HepG2 (cell line): Measurements from ENCODE around the gene PARP11. TPM values are rescaled to one million over a fixed set of nuclear protein-coding genes. Genes with fewer than 3 reads are reported as not detected.

ENCODE experiments used
- ATAC-seq: fragments of 200-7000 bp; cut with Tn5 transposase; 3 replicates; pipeline ENCODE4 v1.9.1; 2020; ENCODE audit warnings: mild to moderate bottlenecking, moderate library complexity
- BruUV-seq: library from RNA; stranded (reverse); fragments of 400-500 nt; replicated peaks from 2 replicates; lab custom pipeline; 2021; lab: Mats Ljungman, UMichigan
- CTCF ChIA-PET: fragments of 300-600 bp; formaldehyde crosslinking; extraction: SDS; loops from one replicate; lab custom pipeline; 2021; ENCODE audit warnings: low total read pairs, inconsistent platforms, low intra/inter-chr PET ratio; lab: Yijun Ruan, JAX
- POLR2A ChIA-PET: fragments of 350-600 bp; sonication (Branson Sonifier 250); formaldehyde crosslinking; loops from one replicate; lab custom pipeline; 2020; ENCODE audit warnings: antibody characterized with exemption, inconsistent platforms; lab: Yijun Ruan, JAX
- DNase-seq: peaks from one replicate; pipeline ENCODE4 v3.0.0-alpha.2; 2015; ENCODE audit warnings: low spot score
- FAIRE-seq: peaks from 3 replicates; lab custom pipeline; 2011; peaks lifted over from hg19 to GRCh38; lab: Jason Lieb, UNC
- H2AFZ ChIP-seq: one replicate; pipeline ENCODE4 v1.6.1; 2011; ENCODE audit warnings: low read length, inconsistent platforms
- H3K27ac ChIP-seq: fragments of 300-600 bp; 3 replicates; pipeline ENCODE4 v1.8.0; 2011; ENCODE audit warnings: mixed run types, mild to moderate bottlenecking, mixed read lengths, low read length, inconsistent platforms; ENCODE audit not compliant: insufficient read depth; ENCODE audit errors: extremely low read length
- H3K27me3 ChIP-seq, 2 experiments: fragments of 200-600 bp in 1 of 2; 2 replicates in 1 of 2; 3 replicates in 1 of 2; pipeline versions ENCODE4 v1.6.0 to v1.8.0; 2011; ENCODE audit warnings: low read length in 2 of 2, mild to moderate bottlenecking in 2 of 2, moderate library complexity in 2 of 2, inconsistent platforms in 1 of 2; ENCODE audit not compliant: insufficient read depth in 2 of 2, control insufficient read depth in 1 of 2
- H3K36me3 ChIP-seq, 2 experiments: fragments of 200-600 bp in 1 of 2; replicated peaks in 1 of 2; 2 replicates in 1 of 2; 3 replicates in 1 of 2; pipeline versions ENCODE4 v1.5.1 to v1.8.0; 2011; ENCODE audit warnings: low read length in 2 of 2, inconsistent platforms in 1 of 2; ENCODE audit not compliant: insufficient read depth in 2 of 2, control insufficient read depth in 1 of 2
- H3K4me1 ChIP-seq: 2 replicates; pipeline ENCODE4 v1.5.1; 2012; ENCODE audit warnings: low read length, inconsistent platforms; ENCODE audit not compliant: insufficient read depth
- H3K4me2 ChIP-seq: 2 replicates; pipeline ENCODE4 v1.6.0; 2011; ENCODE audit warnings: low read depth, low read length, inconsistent platforms
- H3K4me3 ChIP-seq, 3 experiments: fragments of 200-600 bp in 1 of 3; sonication (generic), shearing (Covaris generic) in 1 of 3; replicated peaks in 1 of 3; 2 replicates each; pipeline ENCODE4 v1.5.1; 2011 to 2016; ENCODE audit warnings: low read length in 3 of 3, inconsistent platforms in 2 of 3, low read depth in 2 of 3, mild to moderate bottlenecking in 2 of 3, control low read depth in 1 of 3, mixed read lengths in 1 of 3; ENCODE audit not compliant: insufficient read depth in 1 of 3
- H3K79me2 ChIP-seq: one replicate; pipeline ENCODE4 v1.6.1; 2011; ENCODE audit warnings: low read length, inconsistent platforms; ENCODE audit not compliant: insufficient read depth
- H3K9ac ChIP-seq: 2 replicates; pipeline ENCODE4 v1.6.0; 2011; ENCODE audit warnings: mild to moderate bottlenecking, low read depth, low read length, inconsistent platforms; ENCODE audit not compliant: insufficient read depth
- H3K9me3 ChIP-seq: 2 replicates; pipeline ENCODE4 v1.5.1; 2012; ENCODE audit warnings: mild to moderate bottlenecking, low read length
- H4K20me1 ChIP-seq: 2 replicates; pipeline ENCODE4 v1.6.0; 2011; ENCODE audit warnings: inconsistent platforms, mild to moderate bottlenecking, low read length, moderate library complexity; ENCODE audit not compliant: insufficient read depth
- FOXC1 ChIP-seq: sonication (generic); formaldehyde crosslinking; IDR thresholded peaks from 2 replicates; pipeline ENCODE4 v1.8.0; 2022; ENCODE audit warnings: mild to moderate bottlenecking, missing genetic modification reagents, borderline replicate concordance
- MTA1 ChIP-seq: sonication (generic); formaldehyde crosslinking; IDR thresholded peaks from 2 replicates; pipeline ENCODE4 v1.4.0; 2020; ENCODE audit warnings: missing genetic modification reagents, mild to moderate bottlenecking, borderline replicate concordance
- XBP1 ChIP-seq: sonication (generic); formaldehyde crosslinking; IDR thresholded peaks from 2 replicates; pipeline ENCODE4 v1.5.0; 2020; ENCODE audit warnings: missing genetic modification reagents
- ZFP37 ChIP-seq: sonication (generic); formaldehyde crosslinking; IDR thresholded peaks from 2 replicates; pipeline ENCODE4 v1.4.0; 2020; ENCODE audit warnings: missing genetic modification reagents, borderline replicate concordance
- ZNF354B ChIP-seq: sonication (generic); formaldehyde crosslinking; IDR thresholded peaks from 2 replicates; pipeline ENCODE4 v1.8.0; 2022; ENCODE audit warnings: mild to moderate bottlenecking, missing genetic modification reagents
- ZNF431 ChIP-seq: sonication (generic); formaldehyde crosslinking; IDR thresholded peaks from 2 replicates; pipeline ENCODE4 v1.9.0; 2022; ENCODE audit warnings: missing genetic modification reagents, low read depth, mild to moderate bottlenecking, borderline replicate concordance
- ZNF543 ChIP-seq: sonication (generic); formaldehyde crosslinking; IDR thresholded peaks from 2 replicates; pipeline ENCODE4 v1.4.0; 2020; ENCODE audit warnings: mild to moderate bottlenecking, missing genetic modification reagents
- ZNF549 ChIP-seq: sonication (generic); formaldehyde crosslinking; IDR thresholded peaks from 2 replicates; pipeline ENCODE4 v1.5.0; 2020; ENCODE audit warnings: missing genetic modification reagents
- ZNF564 ChIP-seq: sonication (generic); formaldehyde crosslinking; IDR thresholded peaks from 2 replicates; pipeline ENCODE4 v1.8.1; 2023; ENCODE audit warnings: mild to moderate bottlenecking, missing genetic modification reagents
- WGBS: methylation state at CpG from one replicate; pipeline ENCODE4 v1.1.6; 2017; ENCODE audit warnings: low lambda C conversion rate; 5-methylcytosine and 5-hydroxymethylcytosine counted together
- in situ Hi-C: cut with HindIII; loops from 2 replicates; pipeline ENCODE4 v1.10.0; 2017; ENCODE audit warnings: low pct_unique_long_range_greater_than_20kb; ENCODE audit not compliant: extremely low pct_ligation_motif_present
- intact Hi-C: fragments of 100-400 bp; cut with micrococcal nuclease; formaldehyde crosslinking; loops from one replicate; pipeline ENCODE4 v1.10.0; 2022; ENCODE audit not compliant: unreplicated experiment
- polyA plus RNA-seq, 8 experiments: library from polyadenylated mRNA; depleted of rRNA in 3 of 8; stranded (reverse) in 7 of 8; unstranded in 1 of 8; fragments of >200 nt; fragmentation: Illumina TruSeq in 4 of 8; extraction: Trizol in 4 of 8; gene quantifications; 2 replicates each; pipeline versions ENCODE4 v1.2.1 to v1.2.3, GENCODE V29; 2011 to 2016; ENCODE audit warnings: low read depth in 4 of 8, missing spikeins in 1 of 8, mixed read lengths in 1 of 8; ENCODE audit not compliant: insufficient read depth in 1 of 8
- total RNA-seq, 5 experiments: library from RNA; depleted of rRNA; stranded (reverse); fragments of >200 nt; fragmentation: Illumina TruSeq; extraction: Trizol; gene quantifications; 2 replicates each; pipeline ENCODE4 v1.2.3, GENCODE V29; 2016; ENCODE audit warnings: low read depth in 1 of 5
- TF ChIP-seq, protein P1 (sequence below): IDR thresholded peaks from 2 replicates; pipeline ENCODE4 v1.6.1; 2016; ENCODE audit warnings: mild to moderate bottlenecking
- TF ChIP-seq, protein P2 (sequence below): sonication (generic); formaldehyde crosslinking; IDR thresholded peaks from 2 replicates; pipeline ENCODE4 v1.4.0; 2020; ENCODE audit warnings: mild to moderate bottlenecking, missing genetic modification reagents

Gene PARP11
- total and polyA plus RNA-seq, 2 of the 13 experiments (the other 11 are each of a cell fraction or from before 2014, with no cell fraction given) = 4.0 to 7.6 TPM

DNA sequence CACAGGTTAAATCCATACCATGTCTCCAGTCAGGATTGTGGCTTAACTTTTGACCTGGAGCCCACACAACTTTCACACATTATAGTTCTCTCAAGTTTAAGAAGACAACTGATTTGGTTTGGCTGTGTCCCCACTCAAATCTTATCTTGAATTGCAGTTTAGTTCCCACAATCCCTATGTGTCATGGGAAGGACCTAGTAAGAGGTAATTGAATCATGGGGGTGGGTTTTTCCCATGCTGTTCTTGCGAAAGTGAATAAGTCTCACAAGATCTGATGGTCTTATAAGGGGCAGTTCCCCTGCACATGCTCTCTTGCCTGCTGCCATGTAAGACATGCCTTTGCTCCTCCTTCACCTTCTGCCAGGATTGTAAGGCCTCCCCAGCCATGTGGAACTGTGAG lies 38.2 kb upstream of the PARP11 start:
- Histone ChIP-seq H3K9me3 (no peaks in the 10 kb centered on the region), H3K79me2 (no peaks in the 10 kb centered on the region), H3K4me1 (no peaks in the 10 kb centered on the region), H3K9ac (no peak overlapping the region), H3K4me3 (no peak overlapping the region), H2AFZ (no peak overlapping the region), H3K27ac (no peak overlapping the region), H3K27me3 (peaks cover 2 to 20% of the 10 kb centered on the region in 2 experiments; a peak in 3 of 5 replicates), H3K4me2 (no peak overlapping the region), H4K20me1 (no peaks in the 10 kb centered on the region), H3K36me3 (no peaks in the 10 kb centered on the region)
- DNase-seq (no peak), ATAC-seq (no peak), FAIRE-seq (no peak)
- 75% methylated on average over 1 of the region's 1 CpG for WGBS
- 0 out of 2 replicates have a peak, but pooled peaks have one; percentile 32 for TF ChIP-seq ZNF431 (CRISPR knock-in tag)
- TF ChIP-seq MTA1 = no peak
- ChIA-PET POLR2A (no interaction called here), CTCF (no interaction called here)
- in situ Hi-C loops (no loop called here), intact Hi-C loops (no loop called here)
- no TSS peak for BruUV-seq

DNA sequence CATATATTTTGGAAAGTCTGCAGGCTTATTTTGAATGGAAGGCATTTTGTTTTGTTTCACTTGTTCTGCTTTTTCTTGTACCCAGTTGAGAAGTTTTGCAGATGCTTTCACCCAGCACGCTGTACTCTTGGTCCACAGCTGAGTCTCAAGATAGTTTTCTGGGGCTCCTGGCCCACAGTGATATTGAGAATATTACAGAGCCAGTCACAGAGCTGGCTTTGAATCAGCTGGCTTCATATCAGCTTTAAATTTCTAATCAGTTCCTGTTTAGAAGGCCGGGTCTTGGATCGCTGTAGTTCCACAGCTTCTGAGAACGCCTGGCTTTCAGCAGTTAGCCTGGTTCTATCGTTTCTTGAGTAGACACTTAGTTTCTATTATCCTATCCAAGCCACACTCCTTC lies 32.5 kb upstream of the PARP11 start:
- no peaks in the 10 kb centered on the region for H4K20me1 ChIP-seq
- DNase-seq = no peak
- WGBS = 50% methylated on average over 5 of the region's 5 CpGs

More for the DNA sequence above, 32.5 kb upstream of the PARP11 start:
- TF ChIP-seq ZNF564 (CRISPR knock-in tag) (no peak), ZFP37 (CRISPR knock-in tag) (no peak), ZNF549 (CRISPR knock-in tag) (no peak), ZNF354B (CRISPR knock-in tag) (no peak), XBP1 (CRISPR knock-in tag) (no peak), ZNF543 (CRISPR knock-in tag) (no peak), FOXC1 (CRISPR knock-in tag) (no peak)
- TF ChIP-seq, protein P1, sequence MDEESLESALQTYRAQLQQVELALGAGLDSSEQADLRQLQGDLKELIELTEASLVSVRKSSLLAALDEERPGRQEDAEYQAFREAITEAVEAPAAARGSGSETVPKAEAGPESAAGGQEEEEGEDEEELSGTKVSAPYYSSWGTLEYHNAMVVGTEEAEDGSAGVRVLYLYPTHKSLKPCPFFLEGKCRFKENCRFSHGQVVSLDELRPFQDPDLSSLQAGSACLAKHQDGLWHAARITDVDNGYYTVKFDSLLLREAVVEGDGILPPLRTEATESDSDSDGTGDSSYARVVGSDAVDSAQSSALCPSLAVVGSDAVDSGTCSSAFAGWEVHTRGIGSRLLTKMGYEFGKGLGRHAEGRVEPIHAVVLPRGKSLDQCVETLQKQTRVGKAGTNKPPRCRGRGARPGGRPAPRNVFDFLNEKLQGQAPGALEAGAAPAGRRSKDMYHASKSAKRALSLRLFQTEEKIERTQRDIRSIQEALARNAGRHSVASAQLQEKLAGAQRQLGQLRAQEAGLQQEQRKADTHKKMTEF = no peak
- TF ChIP-seq, protein P2, sequence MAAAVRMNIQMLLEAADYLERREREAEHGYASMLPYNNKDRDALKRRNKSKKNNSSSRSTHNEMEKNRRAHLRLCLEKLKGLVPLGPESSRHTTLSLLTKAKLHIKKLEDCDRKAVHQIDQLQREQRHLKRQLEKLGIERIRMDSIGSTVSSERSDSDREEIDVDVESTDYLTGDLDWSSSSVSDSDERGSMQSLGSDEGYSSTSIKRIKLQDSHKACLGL = no peak
- no peak for ATAC-seq
- no peak overlapping the region for H3K9ac ChIP-seq
- H3K36me3 ChIP-seq = no peaks in the 10 kb centered on the region
- intact Hi-C loops (no loop called here), in situ Hi-C loops (no loop called here)
- no peaks in the 10 kb centered on the region for H3K9me3 ChIP-seq
- H2AFZ ChIP-seq = no peak overlapping the region
- H3K79me2 ChIP-seq = no peaks in the 10 kb centered on the region
- H3K27me3 ChIP-seq = peaks cover 1 to 6% of the 10 kb centered on the region in 2 experiments; a peak in 1 of 5 replicates
- H3K4me2 ChIP-seq = no peak overlapping the region
- ChIA-PET CTCF (no interaction called here), POLR2A (no interaction called here)
- no peaks in the 10 kb centered on the region for H3K4me1 ChIP-seq
- BruUV-seq = no TSS peak
- FAIRE-seq = no peak
- no peak overlapping the region for H3K4me3 ChIP-seq
- H3K27ac ChIP-seq = no peak overlapping the region
